Upper lobe of left lung (tissue), 4 donors: ENCODE results near the gene MED13L.

ENCODE experiments used
- POLR2A ChIP-seq, 4 donors: fragments of 450-650 bp; IDR thresholded peaks; one replicate each; pipeline ENCODE4 v1.5.1; 2016 to 2017; ENCODE audit warnings: antibody characterized with exemption in 4 of 4, mild to moderate bottlenecking in 2 of 4
- TF ChIP-seq, protein P1 (sequence below), 6 experiments: fragments of 450-650 bp in 4 of 6; fragments of 200-600 bp in 2 of 6; sonication (generic) in 2 of 6; IDR thresholded peaks; one replicate each; pipeline ENCODE4 v1.5.1; 2016 to 2019; ENCODE audit warnings: antibody characterized with exemption in 6 of 6

DNA sequence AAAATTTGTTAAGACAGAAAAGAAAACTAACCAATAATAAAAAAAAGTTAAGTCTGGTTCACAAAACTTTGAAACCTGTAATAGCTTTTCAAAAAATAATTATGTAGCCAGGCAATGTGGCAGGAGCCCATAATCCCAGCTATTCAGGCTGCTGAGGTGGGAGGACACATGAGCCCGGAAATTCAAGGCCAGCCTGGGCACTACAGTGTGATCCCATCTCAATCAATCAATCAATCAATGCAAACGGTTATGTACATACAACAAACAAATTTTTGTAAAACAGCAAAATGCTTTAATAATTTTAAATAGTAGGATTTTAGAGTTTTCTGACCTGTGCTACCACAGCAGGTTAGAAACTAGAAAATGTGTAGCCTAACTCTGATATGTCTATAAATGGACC lies 152.4 kb downstream of the MED13L start:
- TF ChIP-seq, protein P1, sequence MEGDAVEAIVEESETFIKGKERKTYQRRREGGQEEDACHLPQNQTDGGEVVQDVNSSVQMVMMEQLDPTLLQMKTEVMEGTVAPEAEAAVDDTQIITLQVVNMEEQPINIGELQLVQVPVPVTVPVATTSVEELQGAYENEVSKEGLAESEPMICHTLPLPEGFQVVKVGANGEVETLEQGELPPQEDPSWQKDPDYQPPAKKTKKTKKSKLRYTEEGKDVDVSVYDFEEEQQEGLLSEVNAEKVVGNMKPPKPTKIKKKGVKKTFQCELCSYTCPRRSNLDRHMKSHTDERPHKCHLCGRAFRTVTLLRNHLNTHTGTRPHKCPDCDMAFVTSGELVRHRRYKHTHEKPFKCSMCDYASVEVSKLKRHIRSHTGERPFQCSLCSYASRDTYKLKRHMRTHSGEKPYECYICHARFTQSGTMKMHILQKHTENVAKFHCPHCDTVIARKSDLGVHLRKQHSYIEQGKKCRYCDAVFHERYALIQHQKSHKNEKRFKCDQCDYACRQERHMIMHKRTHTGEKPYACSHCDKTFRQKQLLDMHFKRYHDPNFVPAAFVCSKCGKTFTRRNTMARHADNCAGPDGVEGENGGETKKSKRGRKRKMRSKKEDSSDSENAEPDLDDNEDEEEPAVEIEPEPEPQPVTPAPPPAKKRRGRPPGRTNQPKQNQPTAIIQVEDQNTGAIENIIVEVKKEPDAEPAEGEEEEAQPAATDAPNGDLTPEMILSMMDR (IDR thresholded peaks at IDR 0.05): no peak
- TF ChIP-seq POLR2A (IDR thresholded peaks at IDR 0.05): no peak
